PC-9 (cell line): ENCODE measurements around the gene CD28. TPM values are rescaled to one million over a fixed set of nuclear protein-coding genes. Genes with fewer than 3 reads are reported as not detected.

Experiments used
- BruUV-seq: library from RNA; stranded (reverse); fragments of 400-500 nt; replicated peaks from 2 replicates; lab custom pipeline; 2021; lab: Mats Ljungman, UMichigan
- CTCF ChIA-PET: fragments of 300-600 bp; sonication (Branson Sonifier 250); formaldehyde crosslinking; loops from one replicate; lab custom pipeline; 2022; ENCODE audit warnings: antibody characterized with exemption; lab: Charles Lee
- POLR2A ChIA-PET: fragments of 300-600 bp; sonication (Branson Sonifier 250); formaldehyde crosslinking; loops from one replicate; lab custom pipeline; 2022; ENCODE audit warnings: antibody characterized with exemption; ENCODE audit not compliant: unreplicated experiment; lab: Charles Lee
- DNase-seq, 2 experiments: peaks; one replicate each; pipeline versions ENCODE4 v3.0.0 to v3.0.0-alpha.2; 2015 to 2022; ENCODE audit warnings: mixed read lengths in 1 of 2
- H2AFZ ChIP-seq: fragments of 200-600 bp; sonication (generic); 2 replicates; pipeline ENCODE4 v1.8.1; 2017; ENCODE audit warnings: antibody characterized with exemption
- H3F3A ChIP-seq: fragments of 200-600 bp; sonication (generic); 2 replicates; pipeline ENCODE4 v1.8.1; 2017; ENCODE audit warnings: antibody characterized with exemption, mild to moderate bottlenecking, low read depth; ENCODE audit not compliant: insufficient read depth
- H3K27ac ChIP-seq: fragments of 200-600 bp; sonication (generic); 2 replicates; pipeline ENCODE4 v1.6.1; 2016; ENCODE audit warnings: mixed run types
- H3K27me3 ChIP-seq: fragments of 200-600 bp; sonication (generic); 2 replicates; pipeline ENCODE4 v1.6.1; 2016; ENCODE audit warnings: low read depth, mixed run types; ENCODE audit not compliant: insufficient read depth
- H3K36me3 ChIP-seq: fragments of 200-600 bp; sonication (generic); 2 replicates; pipeline ENCODE4 v1.6.1; 2016; ENCODE audit warnings: low read depth, mixed run types
- H3K4me1 ChIP-seq: fragments of 200-600 bp; sonication (generic); replicated peaks from 2 replicates; pipeline ENCODE4 v1.6.1; 2016; ENCODE audit warnings: mixed run types; ENCODE audit not compliant: insufficient read depth
- H3K4me2 ChIP-seq: fragments of 200-600 bp; sonication (generic); 2 replicates; pipeline ENCODE4 v1.6.1; 2017; ENCODE audit warnings: mixed run types
- H3K4me3 ChIP-seq: fragments of 200-600 bp; sonication (generic); 2 replicates; pipeline ENCODE4 v1.6.1; 2016; ENCODE audit warnings: mixed run types
- H3K79me2 ChIP-seq: fragments of 200-600 bp; sonication (generic); 2 replicates; pipeline ENCODE4 v1.6.1; 2017; ENCODE audit warnings: low read depth, mixed run types
- H3K9me2 ChIP-seq: fragments of 200-600 bp; sonication (generic); 2 replicates; pipeline ENCODE4 v1.8.1; 2017; ENCODE audit warnings: mild to moderate bottlenecking; ENCODE audit not compliant: insufficient read depth
- H3K9me3 ChIP-seq: fragments of 200-600 bp; sonication (generic); 2 replicates; pipeline ENCODE4 v1.8.1; 2016; ENCODE audit warnings: low read depth; ENCODE audit not compliant: insufficient read depth
- H4K20me1 ChIP-seq: fragments of 200-600 bp; sonication (generic); 2 replicates; pipeline ENCODE4 v1.8.1; 2017; ENCODE audit not compliant: insufficient read depth
- CTCF ChIP-seq: fragments of 200-600 bp; sonication (generic); conservative IDR thresholded peaks from 2 replicates; pipeline ENCODE4 v1.6.1; 2017; ENCODE audit warnings: mixed run types, antibody characterized with exemption, mild to moderate bottlenecking, moderate library complexity
- EZH2 ChIP-seq: fragments of 200-600 bp; sonication (generic); IDR thresholded peaks from 2 replicates; pipeline ENCODE4 v1.8.0; 2017; ENCODE audit warnings: antibody characterized with exemption, low read depth
- intact Hi-C: fragments of 100-400 bp; cut with micrococcal nuclease; formaldehyde crosslinking; loops from one replicate; pipeline ENCODE4 v1.10.0; 2022; ENCODE audit not compliant: unreplicated experiment
- total RNA-seq: library from RNA; stranded (reverse); gene quantifications from 2 replicates; pipeline ENCODE4 v1.2.3, GENCODE V29; 2021

CD28 gene
- total RNA-seq, 1 experiment from 2014 or later: not detected

- intact Hi-C loops: no loop called here
- no peak overlapping the region for H3K4me3 ChIP-seq
- no peak overlapping the region for H2AFZ ChIP-seq
- ChIA-PET POLR2A (no interaction called here), CTCF (no interaction called here)
- no peak for TF ChIP-seq EZH2
- TF ChIP-seq CTCF: no peak
- H3K27me3 ChIP-seq: no peaks in the 10 kb centered on the region
- BruUV-seq: no TSS peak
- no peaks in the 10 kb centered on the region for H4K20me1 ChIP-seq
- no peaks in the 10 kb centered on the region for H3K9me2 ChIP-seq
- peaks cover 35% of the 10 kb centered on the region for H3K4me1 ChIP-seq
- H3K4me2 ChIP-seq: no peak overlapping the region
- H3K9me3 ChIP-seq: no peaks in the 10 kb centered on the region; the same call in none of the 2 replicates
- H3K79me2 ChIP-seq: no peaks in the 10 kb centered on the region
- H3K36me3 ChIP-seq: no peaks in the 10 kb centered on the region
- H3K27ac ChIP-seq: no peak overlapping the region
- peaks cover 28% of the 10 kb centered on the region for H3F3A ChIP-seq
- DNase-seq: no peak
Measured at GRCh38 chr2:203756161-203756560, 49.7 kb downstream of the CD28 start.

- CTCF ChIA-PET: interaction anchor here (0.5 kb wide), 1 partner anchor 104 kb away, joined by 7 read pairs; no protein-coding TSS in a partner anchor
Measured at GRCh38 chr2:203758841-203759689, 52.6 kb downstream of the CD28 start.

More at GRCh38 chr2:203758841-203759689, 52.6 kb downstream of the CD28 start:
- Histone ChIP-seq H3K9me3 (no peaks in the 10 kb centered on the region; the same call in none of the 2 replicates), H3K4me2 (peak overlapping the region; percentile 78), H3K36me3 (no peaks in the 10 kb centered on the region), H3F3A (peaks cover 28% of the 10 kb centered on the region), H3K27me3 (no peaks in the 10 kb centered on the region), H3K4me1 (peaks cover 40% of the 10 kb centered on the region), H3K4me3 (peak overlapping the region; percentile 12; the same call in 1 of the 2 replicates), H3K79me2 (no peaks in the 10 kb centered on the region), H2AFZ (no peak overlapping the region), H4K20me1 (no peaks in the 10 kb centered on the region), H3K27ac (peak overlapping the region; percentile 93), H3K9me2 (no peaks in the 10 kb centered on the region)
- intact Hi-C loops: loop anchor here (1.0 to 2.0 kb wide), 3 partner anchors 52 to 180 kb away; no protein-coding TSS in a partner anchor
- POLR2A ChIA-PET: interaction anchor here (0.6 kb wide), 1 partner anchor 53 kb away, joined by 4 read pairs; no protein-coding TSS in a partner anchor
- TF ChIP-seq EZH2 (no peak), CTCF (no peak)
- BruUV-seq: TSS peak; percentile 23
- peak; percentile 55 to 86 for DNase-seq
